Cerebellar nuclear complex (tissue), 1 donor: ENCODE data around the gene DNALI1.
A peak's percentile ranks its signal among the peaks of the same experiment; 100 is the strongest.
"Not testable (repeated sequence)": the region's sequence is repeated elsewhere in the genome, so short reads cannot be mapped to it uniquely, and the experiment has no call there.

Experiments used
- DNase-seq, 2 experiments: peaks; one replicate each; lab custom pipeline; 2025; lab: John Stamatoyannopoulos, UW

The DNALI1 gene

DNA sequence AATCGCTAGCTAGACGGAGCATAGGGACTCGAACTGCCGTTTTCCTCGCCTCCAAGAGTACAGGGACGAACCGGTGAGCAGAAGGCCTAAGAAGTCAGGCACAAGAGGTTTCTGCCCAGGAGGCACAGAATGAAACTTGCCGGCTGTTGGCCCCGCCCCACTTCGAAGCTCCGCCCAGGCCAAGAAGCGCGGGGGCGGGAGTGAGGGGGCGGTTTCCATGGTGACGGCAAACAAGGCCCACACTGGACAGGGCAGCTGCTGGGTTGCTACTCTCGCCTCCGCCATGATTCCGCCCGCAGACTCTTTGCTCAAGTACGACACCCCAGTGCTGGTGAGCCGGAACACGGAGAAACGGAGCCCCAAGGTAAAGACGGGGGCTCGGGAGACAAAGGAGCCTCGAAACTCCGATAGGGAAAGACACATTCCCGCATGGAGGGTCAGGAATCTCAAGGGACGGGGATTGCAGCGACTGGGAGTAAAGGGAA is at the start of gene DNALI1:
Gene DNALI1 (plus strand): TSS at position 229 of the 485 bp plus-strand sequence. CDS start 55 bp downstream, at position 284.
- peak in 1 of 2 experiments; percentile 1 for DNase-seq

DNA sequence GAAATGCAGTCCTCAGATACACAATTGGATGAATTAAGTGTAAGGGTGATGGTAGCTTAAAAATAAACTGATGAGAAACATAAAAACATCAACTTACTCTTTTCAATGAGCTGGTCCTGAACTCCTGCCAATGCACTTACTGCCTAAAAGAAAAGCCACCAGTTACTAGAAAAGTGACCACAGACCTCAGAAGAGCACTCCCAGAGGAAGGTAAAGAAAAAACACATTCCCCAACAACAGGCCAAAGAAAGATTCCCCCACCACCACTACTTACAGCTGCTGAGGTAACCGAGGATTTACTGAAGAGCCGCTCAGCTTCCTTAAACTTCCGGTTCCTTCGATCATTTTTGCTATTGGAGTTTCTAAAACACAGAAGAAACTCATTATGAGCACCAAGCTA is 47.6 kb upstream of the DNALI1 start:
- no peak for DNase-seq

DNA sequence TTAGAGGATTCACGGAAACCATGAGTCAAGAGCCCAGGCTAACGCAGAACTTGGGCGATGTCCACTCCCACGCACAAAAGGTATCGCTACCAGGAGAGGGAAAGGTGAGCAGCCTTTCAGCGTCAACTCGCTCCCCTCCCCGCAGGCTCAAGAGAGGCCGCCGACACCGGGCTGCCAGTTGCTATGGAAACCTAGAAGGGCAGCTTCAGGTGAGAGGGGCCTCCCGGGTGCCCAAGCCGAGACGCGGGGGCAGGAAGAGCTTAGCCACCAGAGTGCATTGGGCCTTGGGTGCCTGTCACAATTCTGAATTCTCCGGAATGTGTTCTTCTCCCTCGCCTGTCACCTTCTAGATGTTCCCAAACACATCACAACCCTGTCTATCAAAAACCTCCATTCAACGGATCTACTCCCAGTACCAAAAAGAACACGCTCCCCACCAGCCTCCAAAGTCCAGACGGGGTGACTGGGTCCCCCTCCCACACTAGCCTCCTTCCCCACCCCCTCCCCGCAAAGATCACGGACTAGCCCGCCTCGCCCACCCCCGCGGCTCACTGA is 42.9 kb upstream of the DNALI1 start:
- peak in 1 of 2 experiments; percentile 15 for DNase-seq

DNA sequence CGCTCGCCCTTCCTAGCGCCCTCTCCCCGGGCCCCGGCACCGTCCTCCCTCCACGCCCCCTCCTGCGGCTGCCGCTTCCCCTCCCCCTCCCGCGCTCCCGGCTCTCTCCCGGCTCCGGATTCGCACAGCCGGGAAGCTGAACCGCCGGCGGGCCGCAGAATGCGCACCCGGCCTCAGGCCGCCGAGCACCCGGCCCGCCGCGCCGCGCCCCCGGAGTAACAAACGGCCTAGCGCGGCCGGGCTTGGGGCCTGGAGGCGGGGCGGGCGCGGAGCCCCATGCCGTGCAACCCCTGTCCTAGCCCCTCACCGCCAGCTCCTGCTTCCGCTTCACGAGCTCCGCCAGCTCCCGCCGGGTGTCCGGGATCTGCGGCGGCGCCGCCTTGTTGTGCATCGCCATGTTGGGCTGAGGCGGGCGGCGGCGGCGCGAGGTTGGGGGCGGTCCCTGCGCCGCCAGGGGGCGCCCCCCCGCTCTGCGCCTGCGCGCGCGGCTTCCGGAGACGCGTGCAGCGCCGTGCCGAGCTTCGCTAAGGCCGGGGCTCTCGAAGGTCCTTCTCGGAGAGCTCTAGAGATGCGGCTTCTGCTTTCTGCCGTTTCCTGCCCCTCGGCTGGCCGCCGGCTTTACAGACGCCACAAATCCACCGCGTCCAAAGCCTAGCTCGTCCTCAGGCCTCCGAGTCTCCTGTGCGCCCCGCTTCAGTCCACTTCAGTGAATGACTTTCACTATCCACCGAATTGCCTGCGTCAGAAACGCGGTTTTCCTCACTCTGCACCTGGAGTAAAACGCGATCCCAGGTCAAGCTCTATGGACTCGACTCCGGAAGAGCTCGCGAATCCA is 42.2 kb upstream of the DNALI1 start, which contains the start of gene MEAF6:
Gene MEAF6 (minus strand): TSS at position 417 of the 835 bp plus-strand sequence. CDS start 20 bp downstream, at position 397.
- DNase-seq, result peak in 1 of 2 experiments; percentile 10

DNA sequence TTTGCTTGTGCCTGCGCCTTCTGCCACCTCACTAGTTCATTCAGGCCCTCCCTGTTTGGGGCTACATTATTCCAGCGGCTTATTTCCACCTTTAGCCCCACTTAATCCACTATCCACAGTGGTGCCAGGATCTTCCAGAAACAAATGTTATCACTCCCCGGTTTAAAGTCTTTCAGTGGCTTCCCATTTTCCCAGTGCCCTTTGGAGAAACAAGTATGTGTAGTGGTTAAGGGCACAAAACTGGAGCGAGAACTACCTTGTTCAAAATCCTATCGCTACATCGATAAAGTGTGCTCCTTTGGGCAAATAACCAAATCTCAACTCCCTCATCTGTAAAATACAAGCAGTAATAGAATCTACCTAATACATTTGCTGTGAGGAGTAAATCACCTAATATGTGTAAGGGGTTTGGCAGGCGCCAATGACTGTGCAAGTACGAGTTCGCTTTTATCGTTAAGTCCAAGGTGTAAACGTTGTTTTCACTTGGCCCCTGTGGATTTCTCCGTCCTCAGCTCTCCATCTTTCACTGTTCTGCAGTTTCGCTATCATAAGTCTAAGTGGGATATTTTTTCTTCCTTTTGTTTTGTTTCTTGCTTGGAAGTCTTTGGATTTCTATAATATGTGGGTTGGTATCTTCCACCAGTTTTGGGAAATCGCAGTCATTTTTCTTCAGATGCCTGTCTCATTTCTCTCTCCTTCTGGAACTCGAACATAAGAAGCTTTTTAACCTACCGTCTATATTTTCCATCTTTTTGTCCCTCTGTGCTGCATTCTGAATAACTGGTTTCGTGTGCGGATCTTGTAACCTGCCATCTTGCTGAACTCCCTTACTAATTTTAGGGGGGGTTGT is 41.3 kb upstream of the DNALI1 start:
- no peak for DNase-seq

DNA sequence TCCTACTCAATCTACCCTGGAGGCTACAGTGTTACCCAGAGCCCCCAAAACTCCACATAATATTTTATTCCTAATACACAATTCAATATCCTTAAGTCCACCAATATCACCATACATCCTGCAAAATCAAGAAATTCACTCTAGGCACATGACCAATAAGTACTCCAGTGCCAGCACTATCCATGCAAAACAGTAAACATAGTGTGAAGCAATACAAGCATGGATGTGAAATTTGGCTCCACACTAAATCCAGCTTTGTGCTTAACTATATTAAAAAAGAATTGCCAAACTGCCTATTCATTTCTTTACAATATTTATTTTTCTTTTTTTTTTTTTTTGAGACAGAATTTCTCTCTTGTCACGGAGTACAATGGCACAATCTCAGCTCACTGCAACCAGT is 39.2 kb upstream of the DNALI1 start:
- no peak for DNase-seq

DNA sequence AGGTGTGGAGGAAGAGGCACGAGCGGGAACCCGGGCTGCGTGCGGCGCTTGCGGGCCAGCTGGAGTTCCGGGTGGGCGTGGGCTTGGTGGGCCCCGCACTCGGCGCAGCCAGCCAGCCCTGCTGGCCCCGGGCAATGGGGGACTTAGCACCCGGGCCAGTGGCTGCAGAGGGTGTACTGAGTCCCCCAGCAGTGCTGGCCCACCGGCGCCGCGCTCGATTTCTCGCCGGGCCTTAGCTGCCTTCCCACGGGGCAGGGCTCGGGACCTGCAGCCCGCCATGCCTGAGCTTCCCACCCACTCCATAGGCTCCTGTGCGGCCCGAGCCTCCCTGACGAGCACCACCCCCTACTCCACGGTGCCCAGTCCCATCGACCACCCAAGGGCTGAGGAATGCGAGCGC is 38.5 kb upstream of the DNALI1 start:
- DNase-seq, result not testable (repeated sequence)

DNA sequence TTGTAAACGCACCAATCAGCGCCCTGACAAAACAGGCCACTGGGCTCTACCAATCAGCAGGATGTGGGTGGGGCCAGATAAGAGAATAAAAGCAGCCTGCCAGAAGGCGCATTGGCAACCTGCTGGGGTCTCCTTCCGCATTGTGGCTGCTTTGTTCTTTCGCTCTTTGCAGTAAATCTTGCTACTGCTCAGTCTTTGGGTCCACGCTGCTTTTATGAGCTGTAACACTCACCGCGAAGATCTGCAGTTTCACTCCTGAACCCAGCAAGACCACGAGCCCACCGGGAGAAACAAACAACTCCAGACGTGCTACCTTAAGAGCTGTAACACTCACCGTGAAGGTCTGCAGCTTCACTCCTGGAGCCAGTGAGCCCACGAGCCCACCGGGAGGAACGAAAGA is 37.8 kb upstream of the DNALI1 start:
- DNase-seq, result not testable (repeated sequence)

DNA sequence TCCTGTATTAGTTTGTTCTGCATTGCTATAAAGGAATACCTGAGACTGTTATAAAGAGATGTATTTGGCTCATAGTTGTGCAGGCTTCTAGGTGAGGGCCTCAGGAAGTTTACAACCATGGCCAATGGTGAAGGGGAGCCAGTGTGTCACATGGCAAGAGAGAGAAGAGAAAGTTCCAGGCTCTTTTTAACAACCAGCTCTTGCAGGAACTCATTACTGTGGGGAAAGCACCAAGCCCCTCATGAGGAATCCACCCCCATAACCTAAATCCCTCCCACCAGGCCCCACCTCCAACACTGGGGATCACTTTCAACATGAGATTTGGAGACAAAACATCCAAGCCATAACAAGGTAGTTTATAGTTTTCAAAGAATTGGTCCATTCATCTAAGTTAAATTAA is 37.1 kb upstream of the DNALI1 start:
- no peak for DNase-seq

DNA sequence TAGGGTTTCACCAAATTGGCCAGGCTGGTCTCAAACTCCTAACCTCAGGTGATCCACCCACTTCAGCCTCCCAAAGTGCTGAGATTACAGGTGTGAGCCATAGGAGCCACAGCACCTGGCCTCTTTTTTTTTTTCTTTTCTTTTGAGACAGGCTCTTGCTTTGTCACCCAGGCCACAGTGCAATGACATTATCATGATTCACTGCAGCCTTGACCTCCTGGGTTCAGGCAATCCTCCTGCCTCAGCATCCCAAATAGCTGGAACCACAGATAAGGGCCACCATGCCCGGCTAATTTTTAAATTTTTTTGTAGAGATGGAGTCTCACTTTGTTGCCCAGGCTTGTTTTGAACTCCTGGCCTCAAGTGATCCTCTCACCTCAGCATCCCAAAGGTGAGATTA is 26.9 kb upstream of the DNALI1 start:
- not testable (repeated sequence) for DNase-seq

DNA sequence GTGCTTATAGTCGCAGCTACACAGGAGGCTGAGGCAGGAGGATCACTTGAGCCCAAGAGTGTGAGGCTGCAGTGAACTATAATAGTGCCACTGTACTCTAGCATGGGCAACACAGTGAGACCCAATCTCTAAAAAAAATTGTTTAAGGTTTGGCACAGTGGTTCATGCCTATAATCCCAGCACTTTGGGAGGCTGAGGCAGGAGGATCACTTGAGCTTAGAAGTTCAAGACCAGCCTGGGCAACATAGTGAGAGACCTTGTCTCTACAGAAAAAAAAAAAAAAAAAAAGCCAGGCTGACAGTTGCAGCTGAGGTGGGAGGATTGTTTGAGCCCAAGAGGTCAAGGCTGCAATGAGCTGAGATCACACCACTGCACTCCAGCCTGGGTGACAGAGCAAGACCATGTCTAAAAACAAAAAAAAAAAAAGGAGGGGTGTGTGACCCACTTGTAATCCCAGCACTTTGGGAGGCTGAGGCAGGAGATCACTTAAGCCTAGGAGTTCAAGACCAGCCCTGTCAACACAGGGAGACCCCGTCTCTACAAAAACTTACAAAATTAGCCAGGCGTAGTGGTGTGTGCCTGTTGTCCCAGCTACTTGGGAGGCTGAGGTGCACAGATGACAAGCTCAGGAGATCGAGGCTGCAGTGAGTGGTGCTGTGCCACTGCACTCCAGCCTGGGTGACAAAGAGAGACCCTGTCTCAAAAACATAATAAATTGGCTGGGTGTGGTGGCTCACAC is 24.2 kb upstream of the DNALI1 start:
- not testable (repeated sequence) for DNase-seq

DNA sequence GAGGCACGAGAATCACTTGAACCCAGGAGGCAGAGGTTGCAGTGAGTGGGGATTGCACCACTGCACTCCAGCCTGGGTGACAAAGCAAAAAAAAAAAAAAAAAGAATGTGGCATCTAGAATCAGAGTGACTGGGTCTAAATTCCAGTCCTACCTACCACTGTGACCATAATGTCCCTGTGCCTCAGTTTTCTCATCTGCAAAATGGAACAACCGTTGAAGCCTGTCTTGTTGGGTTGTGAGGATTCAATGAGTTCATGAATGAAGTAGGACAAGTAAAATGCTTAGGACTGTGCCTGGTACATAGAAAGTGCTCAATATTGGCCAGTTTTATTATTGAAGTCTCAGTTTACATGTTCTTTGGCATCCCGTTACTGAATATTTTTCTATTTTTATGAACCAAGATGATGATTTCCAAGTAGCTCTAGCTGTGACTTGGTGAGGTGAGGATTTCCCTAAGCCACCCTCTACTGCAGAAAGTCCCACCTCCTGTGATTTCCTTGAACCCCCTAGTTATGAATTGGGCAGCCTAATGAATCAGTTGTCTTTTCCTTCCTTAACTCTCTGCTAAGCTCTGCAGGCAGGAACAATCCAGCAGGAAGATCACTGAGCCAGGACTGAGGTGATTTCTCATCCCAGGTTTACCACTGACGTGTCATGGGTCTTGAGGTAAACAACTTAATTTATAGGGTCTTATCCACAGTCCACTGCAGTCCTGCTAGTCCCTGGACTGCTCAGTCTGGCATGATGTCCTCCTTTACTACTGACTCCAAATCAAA is 23.2 kb upstream of the DNALI1 start:
- no peak for DNase-seq

DNA sequence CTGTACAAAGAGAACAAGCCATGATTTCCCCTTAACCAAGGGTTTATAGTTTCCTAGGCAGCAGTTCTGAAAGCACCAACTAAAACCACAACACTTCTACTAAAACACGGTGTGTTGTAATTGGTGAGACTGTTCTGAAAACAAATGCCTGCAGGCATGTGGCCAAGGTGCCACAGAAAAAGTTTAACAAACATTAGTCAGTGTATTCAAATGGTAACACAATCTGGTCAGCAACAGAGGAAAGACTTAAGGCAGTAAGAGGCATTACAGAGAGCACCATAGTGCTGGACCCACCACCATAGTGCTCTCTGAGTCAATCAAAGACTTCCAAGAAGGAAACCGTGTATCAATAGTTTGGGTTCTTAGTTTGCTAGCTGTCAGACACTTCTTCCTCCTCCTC is 19.4 kb upstream of the DNALI1 start:
- no peak for DNase-seq

DNA sequence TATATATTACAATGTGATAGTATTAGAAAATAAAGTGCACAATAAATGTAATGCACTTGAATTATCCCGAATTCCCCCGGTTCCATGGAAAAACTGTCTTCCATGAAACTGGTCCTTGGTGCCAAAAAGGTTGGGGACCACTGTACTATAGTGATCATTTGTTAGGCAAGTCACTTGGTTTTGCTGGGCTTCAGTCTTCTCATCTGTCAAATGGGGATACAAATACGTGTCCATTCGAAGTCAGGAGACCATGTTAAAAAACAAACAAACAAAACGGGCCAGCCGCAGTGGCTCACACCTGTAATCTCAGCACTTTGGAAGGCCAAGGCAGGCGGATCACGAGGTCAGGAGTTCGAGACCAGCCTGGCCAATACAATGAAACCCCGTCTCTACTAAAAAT is 17.6 kb upstream of the DNALI1 start:
- not testable (repeated sequence) for DNase-seq

DNA sequence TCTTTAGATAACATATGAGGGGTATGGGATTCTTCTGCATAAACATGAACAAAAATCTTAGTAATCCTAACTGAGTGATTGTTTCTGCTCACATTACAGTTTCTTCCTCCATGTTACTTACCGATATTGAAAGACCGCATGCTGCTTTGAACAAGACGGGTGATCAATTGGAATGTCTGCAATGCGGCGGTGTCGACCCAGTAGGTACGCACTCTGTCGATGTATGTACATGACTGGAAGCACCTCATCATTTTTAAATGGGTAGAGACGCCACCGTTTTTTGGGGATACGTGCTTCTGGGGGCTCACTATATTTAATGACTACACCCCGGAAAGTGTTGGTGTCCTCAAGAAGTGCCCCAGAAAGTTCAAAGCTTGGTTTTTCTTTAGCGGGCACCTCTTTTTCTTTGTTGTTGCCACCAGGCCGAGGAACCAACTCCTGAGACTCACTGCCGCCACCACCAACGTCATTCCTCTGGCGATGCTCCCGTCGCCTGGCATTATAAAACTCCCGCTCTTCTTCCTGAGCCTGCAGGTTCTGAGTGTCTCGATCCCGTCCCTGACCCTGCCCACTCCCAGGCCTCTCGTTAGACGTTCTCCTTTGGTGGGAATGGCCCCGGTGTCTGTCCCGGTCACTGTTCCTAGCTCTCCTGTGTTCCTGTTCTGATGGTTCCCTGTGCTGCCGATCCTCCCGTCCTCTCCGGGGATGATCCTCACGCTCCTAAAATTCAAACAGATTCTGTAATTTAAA is 16.5 kb upstream of the DNALI1 start:
- DNase-seq, result no peak

DNA sequence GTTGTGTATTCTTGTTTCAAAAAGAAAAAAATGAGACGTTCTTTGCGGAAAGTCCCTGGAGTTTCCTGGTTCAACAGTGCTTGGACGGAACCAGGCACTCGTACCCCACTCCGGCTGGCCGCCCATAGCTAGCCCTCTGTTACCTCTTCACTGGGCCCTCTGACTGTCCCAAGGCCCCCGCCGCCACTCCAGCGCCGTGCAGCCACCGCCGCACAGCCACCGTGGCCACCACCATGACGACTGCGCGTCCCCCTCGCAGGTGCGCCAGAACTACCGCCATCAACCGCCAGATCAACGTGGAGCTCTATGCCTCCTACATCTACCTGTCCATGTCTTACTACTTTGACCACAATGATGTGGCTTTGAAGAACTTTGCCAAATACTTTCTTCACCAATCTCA is 12.2 kb upstream of the DNALI1 start:
- DNase-seq, result no peak

DNA sequence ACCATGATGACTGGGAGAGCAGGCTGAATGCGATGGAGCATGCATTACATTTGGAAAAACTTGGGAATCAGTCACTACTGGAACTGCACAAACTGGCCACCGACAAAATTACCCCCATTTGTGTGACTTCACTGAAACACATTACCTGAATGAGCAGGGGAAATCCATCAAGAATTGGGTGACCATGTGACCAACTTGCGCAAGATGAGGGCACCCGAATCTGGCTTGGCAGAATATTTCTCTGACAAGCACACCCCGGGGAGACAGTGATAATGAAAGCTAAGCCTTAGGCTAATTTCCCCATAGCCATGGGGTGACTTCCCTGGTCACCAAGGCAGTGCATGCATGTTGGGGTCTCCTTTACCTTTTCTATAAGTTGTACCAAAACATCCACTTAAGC is 11.7 kb upstream of the DNALI1 start:
- no peak for DNase-seq

DNA sequence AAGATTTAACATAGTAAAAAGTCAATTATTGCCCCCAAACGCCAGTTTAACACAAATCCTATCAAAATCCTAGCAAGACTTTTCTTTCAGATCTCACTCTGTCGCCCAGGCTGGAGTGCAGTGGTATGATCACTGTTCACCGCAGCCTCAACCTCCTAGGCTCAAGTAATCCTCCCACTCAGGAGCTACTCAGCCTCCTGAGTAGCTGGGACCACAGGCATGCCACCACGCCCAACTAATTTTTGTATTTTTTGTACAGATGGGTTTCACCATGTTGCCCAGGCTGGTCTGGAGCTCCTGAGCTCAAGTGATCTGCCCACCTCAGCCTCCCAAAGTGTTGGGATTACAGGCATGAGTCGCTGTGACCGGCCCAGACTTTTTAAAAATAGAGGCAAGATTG is 7.4 kb upstream of the DNALI1 start:
- DNase-seq, result no peak

DNA sequence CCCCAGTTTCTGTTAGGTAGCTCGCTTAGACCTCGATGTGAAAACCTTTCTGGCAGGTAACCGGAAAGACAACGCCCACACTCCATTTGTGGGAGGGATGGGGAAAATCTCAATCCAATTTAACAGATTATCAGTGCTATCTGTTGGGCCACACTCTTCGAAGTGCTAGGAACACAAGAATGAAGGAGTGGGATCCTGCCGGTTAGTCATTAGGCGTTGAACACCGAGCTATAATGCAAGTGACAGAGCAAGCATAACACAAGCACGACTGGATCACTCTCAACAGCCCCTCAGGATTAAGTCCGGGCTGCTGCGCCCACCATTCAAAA is 3.2 kb upstream of the DNALI1 start:
- no peak for DNase-seq
